Measurements from ENCODE around the gene SH3BP1. TPM values are rescaled to one million over a fixed set of nuclear protein-coding genes. Genes with fewer than 3 reads are reported as not detected.
A peak's percentile ranks its signal among the peaks of the same experiment; 100 is the strongest.

Gene SH3BP1
- total RNA-seq, 1 donor from 2014 or later = 28.3 TPM

- no peaks in the 10 kb centered on the region for H3K27me3 ChIP-seq
- intact Hi-C loops (cut with DNase I) = loop anchor here (10.0 kb wide), 1 partner anchor 48 kb away; the partner anchor contains the start of gene NOL12
- TF ChIP-seq CTCF (IDR thresholded peaks at IDR 0.05) = no peak
- peak overlapping the region; percentile 30 for H3K27ac ChIP-seq
- peaks cover 67% of the 10 kb centered on the region for H3K4me1 ChIP-seq
- no peak for DNase-seq
- H3K36me3 ChIP-seq = peaks cover 8% of the 10 kb centered on the region
- no peak overlapping the region for H3K4me3 ChIP-seq
- H3K9me3 ChIP-seq = no peaks in the 10 kb centered on the region
- ATAC-seq = no peak
Measured at GRCh38 chr22:37636949-37637273, 2.6 kb upstream of the SH3BP1 start.

GRCh38 chr22:37638391-37639069, 939 bp upstream of the SH3BP1 start:
- H3K27me3 ChIP-seq = no peaks in the 10 kb centered on the region
- ATAC-seq (peak; percentile 7), DNase-seq (no peak)
- H3K4me1 ChIP-seq = peaks cover 57% of the 10 kb centered on the region
- peak overlapping the region; percentile 62 for H3K4me3 ChIP-seq
- peak overlapping the region; percentile 59 for H3K27ac ChIP-seq
- no peaks in the 10 kb centered on the region for H3K9me3 ChIP-seq
- no peaks in the 10 kb centered on the region for H3K36me3 ChIP-seq
- no peak for TF ChIP-seq CTCF (IDR thresholded peaks at IDR 0.05)
- intact Hi-C loops (cut with DNase I) = loop anchor here (10.0 kb wide), 1 partner anchor 46 kb away; the partner anchor contains the start of gene NOL12

DNA sequence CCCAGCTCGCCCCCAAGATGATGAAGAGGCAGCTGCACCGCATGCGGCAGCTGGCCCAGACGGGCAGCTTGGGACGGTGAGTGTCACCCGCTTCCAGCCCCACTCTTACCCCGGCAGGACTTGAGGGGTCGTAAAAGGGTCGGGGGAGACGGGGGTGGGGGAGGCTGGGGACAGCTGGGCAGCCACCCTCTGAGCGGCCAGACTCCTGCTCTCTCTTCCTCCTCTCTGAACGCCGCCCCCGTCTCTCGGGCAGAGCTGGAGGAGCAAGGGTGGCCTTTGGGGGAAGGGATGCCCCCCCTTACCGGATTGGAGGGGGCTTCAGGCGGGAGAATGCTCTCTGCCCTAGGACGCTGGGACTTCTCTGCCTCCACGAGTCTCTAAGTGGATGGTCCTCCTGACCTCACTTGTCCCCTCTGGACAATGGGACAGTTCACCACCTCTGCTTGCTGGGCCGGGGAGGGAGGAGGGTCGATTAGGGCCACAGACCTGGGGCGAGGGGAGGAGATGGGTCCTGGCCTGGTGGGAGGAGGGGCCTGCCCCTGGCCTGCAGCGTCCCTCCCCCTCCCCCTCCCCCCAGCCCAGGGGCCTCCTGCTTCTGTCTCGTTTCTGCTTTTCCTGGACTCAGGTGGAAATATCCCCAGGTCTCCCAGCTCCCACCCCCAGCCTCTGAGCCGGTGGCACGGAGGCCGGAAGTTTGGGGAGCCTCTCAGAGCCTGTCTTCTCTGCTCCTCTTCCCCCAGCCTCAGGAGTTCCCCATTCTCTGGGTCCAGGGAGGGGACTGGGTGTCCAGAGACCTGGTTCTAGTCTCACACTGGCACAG, 512 bp downstream of the SH3BP1 start:
- H3K27me3 ChIP-seq = no peaks in the 10 kb centered on the region
- no peaks in the 10 kb centered on the region for H3K9me3 ChIP-seq
- intact Hi-C loops (cut with DNase I) = loop anchor here (10.0 kb wide), 2 partner anchors 45 to 145 kb away; partner anchors contain the start of gene NOL12
- no peak for TF ChIP-seq CTCF (IDR thresholded peaks at IDR 0.05)
- peak; percentile 39 for ATAC-seq
- no peak for DNase-seq
- peaks cover 42% of the 10 kb centered on the region for H3K4me1 ChIP-seq
- H3K4me3 ChIP-seq = peak overlapping the region; percentile 62
- peak overlapping the region; percentile 59 for H3K27ac ChIP-seq
- H3K36me3 ChIP-seq = no peaks in the 10 kb centered on the region

- intact Hi-C loops (cut with DNase I) = loop anchor here (10.0 kb wide), 1 partner anchor 144 kb away; no protein-coding TSS in a partner anchor
- Histone ChIP-seq H3K9me3 (no peaks in the 10 kb centered on the region), H3K27me3 (no peaks in the 10 kb centered on the region), H3K4me1 (peaks cover 38% of the 10 kb centered on the region), H3K36me3 (no peaks in the 10 kb centered on the region), H3K27ac (peak overlapping the region; percentile 59), H3K4me3 (peak overlapping the region; percentile 62)
- DNase-seq = no peak
- peak; percentile 2 for ATAC-seq
- TF ChIP-seq CTCF (IDR thresholded peaks at IDR 0.05) = no peak
Measured at GRCh38 chr22:37640591-37641560, 1.4 kb downstream of the SH3BP1 start.

DNA sequence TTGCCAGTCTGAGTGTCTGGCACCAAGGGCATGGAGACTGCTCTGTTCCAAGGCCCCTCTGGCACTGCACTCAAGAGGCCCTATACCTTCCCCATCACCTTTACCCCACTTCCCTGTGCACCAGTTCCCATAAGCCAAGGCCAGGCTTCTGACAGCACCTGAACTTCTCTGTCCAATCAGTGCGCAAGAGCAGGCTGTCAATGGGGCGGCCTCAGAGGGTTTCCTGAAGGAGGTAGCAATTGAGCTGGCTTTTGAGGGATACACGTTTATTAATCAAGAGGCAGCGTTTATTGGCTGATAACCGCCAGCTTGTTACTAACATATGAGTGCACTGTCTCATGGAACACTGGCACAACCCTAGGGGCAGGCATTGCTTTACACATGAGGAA, 2.1 kb downstream of the SH3BP1 start:
- Histone ChIP-seq H3K27ac (no peak overlapping the region), H3K4me1 (peaks cover 32% of the 10 kb centered on the region), H3K27me3 (no peaks in the 10 kb centered on the region), H3K4me3 (no peak overlapping the region), H3K36me3 (no peaks in the 10 kb centered on the region), H3K9me3 (no peaks in the 10 kb centered on the region)
- DNase-seq (no peak), ATAC-seq (no peak)
- TF ChIP-seq CTCF (IDR thresholded peaks at IDR 0.05) = no peak
- intact Hi-C loops (cut with DNase I) = loop anchor here (10.0 kb wide), 1 partner anchor 143 kb away; no protein-coding TSS in a partner anchor

Measured in upper lobe of right lung (tissue), 1 donor.